Putamen (tissue), 1 donor: ENCODE measurements around the gene USP5.
"Not testable (repeated sequence)": the region's sequence is repeated elsewhere in the genome, so short reads cannot be mapped to it uniquely, and the experiment has no call there.

ENCODE experiments used
- DNase-seq: peaks from one replicate; pipeline ENCODE4 v3.0.0-alpha.2; 2016; ENCODE audit warnings: low spot score

Gene USP5

DNA sequence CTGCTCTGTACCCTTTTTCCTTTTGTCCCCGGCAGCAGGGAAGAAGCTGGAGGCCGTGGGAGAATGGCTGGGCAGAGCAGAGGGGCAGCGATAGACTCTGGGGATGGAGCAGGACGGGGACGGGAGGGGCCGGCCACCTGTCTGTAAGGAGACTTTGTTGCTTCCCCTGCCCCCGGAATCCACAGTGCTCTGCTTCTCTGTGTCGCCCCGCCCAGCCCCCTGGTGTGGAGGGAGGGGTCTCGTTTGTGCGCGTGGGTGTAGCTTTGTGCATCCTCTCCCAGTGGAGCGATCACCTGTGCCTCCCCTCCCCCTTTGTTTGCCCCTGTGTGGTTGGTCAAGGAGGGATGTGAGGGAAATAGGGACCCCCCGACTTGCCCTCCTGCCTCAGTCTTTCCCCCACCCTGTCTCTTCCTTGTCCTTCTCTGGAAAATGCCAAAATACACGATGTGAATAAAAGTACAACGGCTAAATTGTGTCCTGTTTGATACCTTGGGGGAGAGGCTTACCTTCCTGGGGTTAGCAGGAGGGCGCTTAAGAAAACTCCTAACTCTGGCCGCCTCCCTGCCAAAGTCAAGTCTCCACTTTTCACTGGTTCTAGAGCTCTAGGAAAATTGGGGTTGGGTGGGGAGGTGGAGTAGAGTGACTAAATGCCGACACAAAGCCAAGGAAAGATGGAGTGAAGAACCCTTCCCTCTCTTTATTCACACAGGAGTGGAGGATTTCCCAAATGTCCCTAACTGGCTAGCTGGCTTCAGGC lies 14.4 kb downstream of the USP5 start:
- DNase-seq, result no peak

DNA sequence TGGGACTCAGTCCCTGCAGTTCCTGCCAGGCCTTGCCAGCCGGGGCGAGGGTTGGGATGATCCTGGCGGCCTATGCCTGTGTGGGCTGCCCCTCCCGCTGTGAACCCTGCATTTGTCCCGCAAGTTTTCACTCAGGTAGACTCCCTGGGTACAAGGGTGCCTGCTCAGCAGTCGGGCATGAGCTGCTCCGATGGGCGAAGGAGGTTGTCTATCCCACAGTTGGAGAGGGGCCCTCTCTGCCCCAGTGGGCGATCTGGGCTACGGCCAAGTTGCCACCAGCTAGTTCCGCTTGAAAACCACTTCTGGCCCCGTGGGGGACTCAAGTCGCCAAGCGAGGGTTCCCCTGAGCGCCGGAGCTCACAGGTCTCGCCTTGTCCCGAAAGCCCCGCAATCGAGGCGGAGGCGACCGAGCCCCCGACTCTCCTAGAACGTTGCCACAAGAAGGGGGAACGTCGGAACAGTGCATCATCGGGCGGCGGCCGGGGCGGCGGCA lies 15.0 kb downstream of the USP5 start:
- DNase-seq, result no peak

DNA sequence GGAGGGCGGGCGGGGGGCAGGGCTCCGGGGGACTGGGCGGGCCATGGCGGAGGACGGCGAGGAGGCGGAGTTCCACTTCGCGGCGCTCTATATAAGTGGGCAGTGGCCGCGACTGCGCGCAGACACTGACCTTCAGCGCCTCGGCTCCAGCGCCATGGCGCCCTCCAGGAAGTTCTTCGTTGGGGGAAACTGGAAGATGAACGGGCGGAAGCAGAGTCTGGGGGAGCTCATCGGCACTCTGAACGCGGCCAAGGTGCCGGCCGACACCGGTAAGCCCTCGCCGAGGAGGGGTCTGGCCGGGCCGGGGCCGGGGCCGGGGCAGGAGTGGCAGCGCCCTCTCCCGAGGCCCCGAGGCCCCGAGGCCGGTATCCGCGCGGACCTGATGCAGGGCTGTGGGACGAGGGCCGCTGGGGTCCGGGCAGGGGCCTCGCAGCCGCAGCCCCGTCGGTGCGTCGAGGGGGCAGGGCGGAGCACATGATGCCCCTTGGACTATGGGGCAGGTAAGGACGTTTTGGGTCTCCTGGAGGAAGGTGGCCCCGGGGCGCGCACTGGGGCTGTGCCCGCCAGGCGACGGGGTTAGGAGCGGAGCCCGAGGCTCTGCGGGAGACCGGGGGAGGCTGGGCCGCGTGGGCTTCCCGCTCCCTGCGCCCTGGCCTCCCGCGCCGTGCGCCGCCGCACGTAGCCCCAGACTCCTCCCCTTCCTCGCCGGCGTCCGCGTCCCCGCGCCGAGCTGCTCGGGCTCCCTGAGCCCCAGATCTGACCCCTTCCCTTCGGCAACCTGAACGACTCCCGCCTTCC lies 15.7 kb downstream of the USP5 start, which contains the start of gene TPI1:
TSS of gene TPI1 (plus strand) at position 119 of the 798 bp plus-strand sequence. CDS start at position 155, 36 bp downstream.
- DNase-seq, result peak; percentile 81

DNA sequence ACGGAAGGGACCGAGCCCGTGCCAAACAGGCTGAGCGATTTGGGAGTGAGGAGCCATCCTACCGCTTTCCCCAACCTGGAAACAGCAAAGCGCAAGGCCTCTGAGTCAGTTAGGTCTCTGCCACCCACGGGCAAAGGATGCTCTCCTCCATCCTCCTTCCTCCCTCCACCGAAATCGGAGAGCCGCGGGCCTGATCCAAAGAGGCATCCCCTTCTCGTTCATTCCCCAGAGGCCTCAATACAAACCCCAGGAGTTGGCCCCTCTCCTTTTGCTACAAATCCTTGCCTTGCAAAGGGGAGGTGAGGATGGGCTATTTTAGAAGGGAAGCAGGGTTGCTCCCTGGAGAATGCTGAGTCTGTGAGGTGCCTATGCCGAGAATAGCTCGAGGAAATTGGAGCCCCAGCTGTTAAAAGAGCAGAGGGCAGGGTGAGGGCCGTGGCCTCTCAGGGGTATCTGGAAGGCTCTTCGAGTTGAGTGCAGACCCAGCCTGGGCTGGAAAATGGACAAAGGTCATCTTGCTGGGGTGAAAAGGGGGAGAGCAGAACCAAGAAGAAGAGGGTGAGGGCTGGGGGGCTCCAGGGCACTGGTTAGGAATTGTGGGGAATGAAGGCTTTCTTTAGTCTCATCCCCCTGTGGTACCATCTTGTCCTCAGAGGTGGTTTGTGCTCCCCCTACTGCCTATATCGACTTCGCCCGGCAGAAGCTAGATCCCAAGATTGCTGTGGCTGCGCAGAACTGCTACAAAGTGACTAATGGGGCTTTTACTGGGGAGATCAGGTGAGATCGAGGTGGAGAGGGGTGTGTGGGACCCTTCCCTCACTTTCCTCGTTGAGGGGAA lies 16.5 kb downstream of the USP5 start:
- peak; percentile 59 for DNase-seq

DNA sequence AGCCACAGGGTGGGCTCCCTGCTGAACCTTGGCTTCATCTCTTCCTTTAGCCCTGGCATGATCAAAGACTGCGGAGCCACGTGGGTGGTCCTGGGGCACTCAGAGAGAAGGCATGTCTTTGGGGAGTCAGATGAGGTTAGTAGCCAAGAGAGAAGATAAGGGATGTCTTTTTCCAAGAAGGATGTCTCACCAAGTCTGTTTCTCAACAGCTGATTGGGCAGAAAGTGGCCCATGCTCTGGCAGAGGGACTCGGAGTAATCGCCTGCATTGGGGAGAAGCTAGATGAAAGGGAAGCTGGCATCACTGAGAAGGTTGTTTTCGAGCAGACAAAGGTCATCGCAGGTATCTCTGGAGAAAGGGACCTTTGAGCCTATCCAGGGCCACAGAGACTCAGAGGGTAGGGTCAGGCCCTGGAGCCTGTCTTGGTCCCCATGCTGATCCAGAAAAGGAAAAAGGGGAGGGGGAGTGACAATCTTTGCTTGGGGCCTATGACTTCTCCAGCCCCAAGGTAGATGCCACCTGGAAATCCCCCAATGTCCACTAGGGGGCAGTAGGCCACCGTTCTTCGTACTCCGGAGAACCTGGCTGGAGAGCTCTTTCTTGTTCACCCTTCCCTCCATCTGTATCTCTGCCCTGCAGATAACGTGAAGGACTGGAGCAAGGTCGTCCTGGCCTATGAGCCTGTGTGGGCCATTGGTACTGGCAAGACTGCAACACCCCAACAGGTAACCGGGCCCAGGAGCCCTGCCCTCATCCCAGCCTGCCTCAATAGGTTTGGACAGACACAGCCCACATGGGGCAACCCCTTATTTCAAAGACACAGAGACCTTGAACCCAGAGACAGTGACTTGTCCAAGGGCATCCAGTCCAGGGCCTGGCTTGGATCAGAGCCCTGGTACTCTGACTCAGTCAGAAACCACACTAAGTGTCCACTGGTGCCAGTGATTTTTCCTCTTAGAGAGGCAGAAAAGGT lies 17.4 kb downstream of the USP5 start:
- DNase-seq, result peak; percentile 63

DNA sequence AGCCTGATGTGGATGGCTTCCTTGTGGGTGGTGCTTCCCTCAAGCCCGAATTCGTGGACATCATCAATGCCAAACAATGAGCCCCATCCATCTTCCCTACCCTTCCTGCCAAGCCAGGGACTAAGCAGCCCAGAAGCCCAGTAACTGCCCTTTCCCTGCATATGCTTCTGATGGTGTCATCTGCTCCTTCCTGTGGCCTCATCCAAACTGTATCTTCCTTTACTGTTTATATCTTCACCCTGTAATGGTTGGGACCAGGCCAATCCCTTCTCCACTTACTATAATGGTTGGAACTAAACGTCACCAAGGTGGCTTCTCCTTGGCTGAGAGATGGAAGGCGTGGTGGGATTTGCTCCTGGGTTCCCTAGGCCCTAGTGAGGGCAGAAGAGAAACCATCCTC lies 18.4 kb downstream of the USP5 start:
- DNase-seq, result not testable (repeated sequence)

DNA sequence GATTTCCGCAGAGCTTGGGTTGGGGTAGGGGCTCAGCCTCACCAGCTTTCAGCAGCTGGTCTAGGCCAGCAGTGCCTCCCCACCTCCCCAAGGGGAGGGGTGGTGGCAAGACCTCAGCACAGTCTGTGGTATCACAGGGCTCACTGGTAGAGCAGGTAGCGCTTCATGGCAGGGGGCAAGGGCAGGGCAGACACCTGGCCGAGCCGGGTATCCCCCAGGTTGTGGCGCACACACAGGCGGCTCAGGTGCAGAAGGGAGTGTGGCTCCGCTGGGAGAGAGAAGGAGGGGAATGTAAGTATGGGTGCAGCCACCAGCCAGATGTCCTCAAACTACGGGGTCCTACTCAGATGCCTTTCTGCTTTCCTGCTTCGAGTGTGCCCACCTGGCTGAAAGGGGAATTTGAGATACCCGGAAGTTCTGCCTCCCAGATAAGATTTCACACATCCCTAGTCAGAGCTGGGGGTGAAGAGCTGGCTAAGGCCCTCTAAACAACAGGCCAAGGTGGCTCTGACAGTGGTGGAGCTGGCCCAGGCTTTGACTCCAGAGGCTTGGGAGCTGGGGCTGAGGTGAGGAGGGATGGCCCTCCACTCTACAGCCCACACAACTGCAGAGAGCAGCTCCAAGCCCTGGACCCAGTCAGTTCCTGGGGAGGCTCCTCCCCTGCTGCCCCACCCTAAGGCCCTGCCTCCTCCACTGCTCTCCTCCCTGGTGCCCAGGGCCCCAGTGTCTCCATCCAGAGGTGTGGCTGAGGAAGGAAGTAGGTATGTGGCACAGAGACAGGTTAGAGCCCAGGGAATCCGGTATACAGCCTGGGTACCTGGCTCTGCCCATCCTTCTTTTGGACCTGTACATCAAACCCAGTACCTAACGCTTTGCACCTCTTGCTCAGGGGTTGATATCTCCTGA lies 19.4 kb downstream of the USP5 start:
- no peak for DNase-seq

DNA sequence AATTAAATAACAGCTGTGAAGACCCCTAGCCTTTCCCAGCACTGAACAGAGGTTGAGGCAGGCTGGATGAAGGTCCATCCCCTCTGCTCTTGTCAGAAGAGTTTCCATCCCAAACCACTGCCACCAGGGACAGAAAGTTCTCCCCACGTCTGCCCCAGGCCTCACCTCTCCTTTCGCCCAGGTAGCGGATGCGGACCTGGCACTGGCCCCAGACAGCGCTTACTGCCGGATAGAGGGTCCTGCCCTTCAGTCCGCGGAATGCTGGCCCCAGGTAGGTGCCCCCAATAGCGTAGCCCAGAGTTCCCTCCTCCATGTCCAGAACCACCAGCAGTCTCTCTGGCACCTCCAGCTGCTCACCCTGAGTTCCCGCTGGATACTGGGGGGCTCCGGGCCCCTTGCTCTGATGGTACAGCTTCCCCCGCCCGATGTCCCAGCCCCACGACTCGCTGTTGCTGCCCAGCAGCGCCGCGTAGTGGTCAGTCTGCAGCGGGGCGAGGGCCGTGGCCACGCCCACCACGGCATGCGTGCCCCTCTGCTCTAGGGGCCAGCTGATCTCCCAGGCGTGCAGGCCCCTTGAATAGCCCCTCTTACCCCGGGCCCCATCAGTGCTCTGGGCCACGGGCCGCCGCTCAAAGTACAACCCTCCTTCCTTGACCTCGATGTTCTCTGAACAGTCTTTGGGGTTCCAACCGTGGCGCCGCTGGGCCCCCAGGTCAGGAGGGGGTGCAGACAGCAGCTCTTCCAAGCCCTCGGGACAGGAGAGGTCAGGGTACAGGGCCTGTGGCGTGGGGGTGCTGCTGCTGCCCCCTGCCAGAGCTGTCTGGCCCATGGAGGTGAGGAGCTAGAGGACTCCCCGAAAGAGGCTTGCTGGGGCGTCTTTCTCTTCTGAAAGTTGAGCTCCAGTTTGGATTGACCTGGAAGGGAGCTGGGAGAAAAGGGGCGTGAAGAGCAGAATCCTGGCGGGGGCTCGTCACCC lies 20.4 kb downstream of the USP5 start:
- peak; percentile 73 for DNase-seq

DNA sequence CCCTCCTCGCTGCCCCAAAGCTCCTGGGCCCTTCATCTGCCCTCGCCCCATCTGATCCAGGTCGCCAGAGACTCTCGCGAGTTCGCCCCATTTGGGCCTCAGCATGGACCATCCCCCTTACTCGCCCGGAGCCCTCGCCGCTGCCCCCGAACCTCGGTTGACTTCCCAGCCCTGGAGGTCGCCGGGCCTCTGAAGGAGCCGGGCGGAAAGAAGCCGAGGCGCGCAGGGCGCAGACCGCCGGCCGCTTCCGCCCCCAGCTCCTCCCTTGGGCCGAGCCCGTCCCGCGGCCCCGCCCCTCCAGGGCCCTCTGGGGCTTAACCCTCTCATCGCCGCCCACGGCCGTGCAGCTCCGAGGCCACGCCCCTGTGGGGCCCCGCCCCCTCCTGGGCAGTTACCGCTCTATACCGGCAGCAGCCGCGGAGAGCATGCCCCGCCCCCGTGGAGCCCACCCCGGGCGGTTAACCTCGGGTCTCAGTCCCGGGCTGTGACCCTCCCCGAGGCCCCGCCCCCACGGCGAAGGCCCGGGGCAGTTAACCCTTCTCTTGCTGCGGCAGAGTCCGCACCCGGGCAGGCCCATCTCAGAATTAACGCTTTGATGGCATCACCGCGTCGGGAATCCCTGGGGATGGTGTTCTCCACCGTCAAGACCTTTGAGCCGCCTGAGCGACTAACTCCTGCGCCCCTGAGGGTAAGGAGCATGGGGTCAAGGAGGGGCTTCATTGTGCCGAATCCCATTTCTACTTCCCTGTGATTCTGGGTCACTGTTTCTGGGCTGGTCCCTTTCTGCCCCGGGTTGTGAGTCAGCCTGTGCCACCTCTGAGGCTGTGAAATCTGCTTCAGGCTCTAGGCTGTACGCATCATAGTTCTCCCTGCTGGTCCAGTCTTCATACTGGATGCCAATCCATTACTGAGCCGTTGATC lies 21.4 kb downstream of the USP5 start, which contains the start of gene SPSB2:
TSS of gene SPSB2 (minus strand) at position 210 of the 921 bp plus-strand sequence. CDS start 402 bp downstream, outside the sequence.
- DNase-seq, result peak; percentile 91

DNA sequence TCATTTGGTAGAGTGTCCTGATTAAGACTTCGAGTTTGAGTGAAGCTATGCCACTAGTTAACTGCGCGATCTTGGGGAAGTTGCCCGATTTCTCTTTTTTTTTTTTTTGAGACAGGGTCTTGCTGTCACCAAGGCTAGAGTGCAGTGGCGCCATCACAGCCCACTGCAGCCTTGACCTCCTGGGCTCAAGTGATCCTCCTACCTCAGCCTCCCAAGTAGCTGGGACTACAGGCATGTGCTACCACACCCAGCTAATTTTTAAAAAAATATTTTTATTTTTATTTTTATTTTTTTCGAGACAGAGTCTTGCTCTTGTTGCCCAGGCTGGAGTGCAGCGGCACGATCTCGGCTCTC lies 22.0 kb downstream of the USP5 start:
- not testable (repeated sequence) for DNase-seq

DNA sequence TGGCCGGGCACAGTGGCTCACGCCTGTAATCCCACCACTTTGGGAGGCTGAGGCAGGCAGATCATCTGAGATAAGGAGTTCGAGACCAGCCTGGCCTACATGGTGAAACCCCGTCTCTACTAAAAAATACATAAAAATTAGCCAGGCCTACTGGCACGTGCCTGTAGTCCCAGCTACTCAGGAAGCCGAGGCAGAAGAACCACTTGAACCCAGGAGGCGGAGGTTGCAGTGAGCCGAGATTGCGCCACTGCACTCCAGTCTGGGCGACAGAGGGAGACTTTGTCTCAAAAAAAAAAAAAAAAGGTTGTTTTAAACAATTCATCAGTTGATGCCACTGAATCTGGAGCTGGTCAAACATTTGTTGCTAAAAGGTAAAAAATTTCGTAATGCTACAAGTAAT lies 27.9 kb downstream of the USP5 start:
- not testable (repeated sequence) for DNase-seq

DNA sequence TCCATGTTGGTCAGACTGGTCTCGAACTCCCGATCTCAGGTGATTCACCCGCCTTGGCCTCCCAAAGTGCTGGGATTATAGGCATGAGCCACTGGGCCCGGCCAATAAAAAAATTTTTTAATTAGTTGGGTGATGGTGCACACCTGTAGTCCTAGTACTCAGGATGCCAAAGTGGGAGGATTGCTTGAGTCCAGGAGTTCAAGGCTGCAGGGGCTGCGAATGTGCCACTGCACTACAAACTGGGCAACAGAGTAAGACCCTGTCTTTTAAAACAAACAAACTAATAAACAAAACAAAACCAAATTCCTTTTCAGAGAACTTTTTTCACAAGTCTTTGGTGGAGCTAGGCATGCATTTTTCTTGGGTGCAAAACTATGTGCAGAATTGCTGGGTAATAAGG lies 31.3 kb downstream of the USP5 start:
- no peak for DNase-seq

DNA sequence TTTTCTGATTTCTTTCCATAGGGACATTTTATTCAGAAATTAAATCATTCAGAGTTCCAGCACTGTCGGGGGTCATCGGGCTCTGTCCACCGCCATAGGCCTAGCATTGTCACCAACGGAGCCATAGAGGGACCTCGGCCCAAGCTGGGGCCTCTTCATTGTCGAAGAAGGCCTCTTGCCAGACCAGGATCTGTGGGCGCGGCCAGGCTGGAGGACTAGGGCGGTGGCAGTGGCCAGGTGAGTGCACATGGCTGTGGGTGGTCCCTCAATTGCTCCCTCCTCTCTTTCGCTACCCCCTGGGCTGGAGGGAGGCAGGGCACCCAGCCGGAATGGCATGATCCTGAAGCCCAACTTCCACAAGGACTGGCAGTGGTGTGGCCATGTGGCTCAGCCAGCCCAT lies 31.7 kb downstream of the USP5 start:
- DNase-seq, result no peak

DNA sequence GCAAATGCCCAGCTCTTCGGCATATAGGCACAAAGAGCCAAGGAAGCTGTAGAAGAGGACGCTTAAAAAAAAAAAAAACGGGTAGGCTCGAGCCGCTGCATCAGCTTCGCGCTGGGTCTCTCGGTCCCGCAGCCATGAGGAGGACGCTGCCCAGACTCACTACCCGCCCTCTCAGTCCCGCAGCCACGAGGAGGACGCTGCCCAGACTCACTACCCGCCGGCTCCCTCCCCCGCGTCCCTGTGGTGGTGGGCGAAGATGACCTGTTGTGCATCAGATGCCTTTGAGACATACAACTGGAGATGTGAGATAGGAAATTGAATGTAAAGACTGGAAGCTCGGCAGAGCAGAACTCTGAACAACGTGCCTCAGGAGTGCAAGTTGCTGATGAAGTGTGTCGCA lies 32.6 kb downstream of the USP5 start:
- DNase-seq, result no peak

DNA sequence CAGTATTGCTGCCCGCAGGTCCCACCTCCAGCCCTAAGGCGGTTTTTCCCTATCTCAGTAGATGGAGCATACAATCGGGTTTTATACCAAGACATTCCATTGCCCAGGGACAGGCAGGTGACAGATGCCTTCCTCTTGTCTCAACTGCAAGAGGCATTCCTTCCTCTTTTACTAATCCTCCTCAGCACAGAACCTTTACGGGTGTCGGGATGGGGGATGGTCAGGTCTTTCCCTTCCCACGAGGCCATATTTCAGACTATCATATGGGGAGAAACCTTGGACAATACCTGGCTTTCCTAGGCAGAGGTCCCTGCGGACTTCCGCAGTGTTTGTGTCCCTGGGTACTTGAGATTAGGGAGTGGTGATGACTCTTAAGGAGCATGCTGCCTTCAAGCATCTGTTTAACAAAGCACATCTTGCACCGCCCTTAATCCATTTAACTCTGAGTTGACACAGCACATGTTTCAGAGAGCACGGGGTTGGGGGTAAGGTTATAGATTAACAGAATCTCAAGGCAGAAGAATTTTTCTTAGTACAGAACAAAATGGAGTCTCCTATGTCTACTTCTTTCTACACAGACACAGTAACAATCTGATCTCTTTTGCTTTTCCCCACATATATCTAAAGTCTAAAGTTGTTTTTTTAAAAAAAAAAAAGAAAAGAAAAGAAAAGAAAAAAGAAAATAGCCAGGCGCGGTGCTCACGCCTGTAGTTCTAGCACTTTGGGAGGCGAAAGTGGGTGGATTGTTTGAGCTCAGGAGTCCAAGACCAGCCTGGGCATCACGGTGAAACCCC lies 34.5 kb downstream of the USP5 start:
- DNase-seq, result not testable (repeated sequence)

DNA sequence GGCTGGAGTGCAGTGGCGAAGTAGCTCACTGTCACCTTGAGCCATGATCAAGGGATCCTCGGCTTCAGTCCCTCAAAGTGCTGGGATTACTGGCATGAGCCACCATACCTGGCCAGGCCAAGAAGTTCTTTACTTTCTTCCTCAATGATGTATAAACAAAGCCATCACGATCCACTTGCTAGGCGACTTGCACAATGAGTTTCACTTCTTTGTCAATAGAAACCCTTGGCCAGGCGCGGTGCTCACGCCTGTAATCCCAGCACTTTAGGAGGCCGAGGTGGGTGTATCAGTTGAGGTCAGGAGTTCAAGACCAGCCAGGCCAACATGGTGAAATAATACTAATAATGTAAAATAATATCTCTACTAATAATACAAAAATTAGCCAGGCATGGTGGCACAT lies 35.5 kb downstream of the USP5 start:
- DNase-seq, result no peak

DNA sequence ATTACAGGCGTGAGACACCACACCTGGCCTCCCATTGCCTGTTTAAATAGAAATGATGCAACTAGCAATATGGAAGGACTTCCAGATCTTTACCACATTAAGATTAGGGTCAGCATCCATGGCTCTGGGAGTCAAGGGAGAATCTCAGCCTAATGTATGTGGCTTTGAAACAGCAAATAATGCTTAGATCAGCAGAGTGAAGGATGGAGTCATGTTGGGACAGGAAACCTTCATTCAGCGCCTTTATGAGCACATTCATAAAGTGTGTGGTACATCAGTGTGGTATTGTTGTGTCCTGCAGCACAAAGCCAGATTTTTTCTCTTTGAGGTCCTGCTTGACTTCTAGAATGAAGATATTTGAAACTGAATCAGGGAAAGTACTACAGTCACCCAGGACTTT lies 36.4 kb downstream of the USP5 start:
- no peak for DNase-seq
